BJ (cell line): ENCODE results near the gene ALOX12B. TPM values are rescaled to one million over a fixed set of nuclear protein-coding genes. Genes with fewer than 3 reads are reported as not detected.
A peak's percentile ranks its signal among the peaks of the same experiment; 100 is the strongest.

Experiments
- CTCF ChIA-PET: fragments of 350-600 bp; formaldehyde crosslinking; extraction: SDS; loops from one replicate; lab custom pipeline; 2021; ENCODE audit warnings: antibody characterized with exemption, inconsistent platforms; lab: Yijun Ruan, JAX
- POLR2A ChIA-PET: fragments of 300-600 bp; sonication (Branson Sonifier 250); formaldehyde crosslinking; extraction: SDS; loops from one replicate; lab custom pipeline; 2021; ENCODE audit warnings: antibody characterized with exemption; lab: Charles Lee
- DNase-seq: peaks from one replicate; pipeline ENCODE4 v3.0.0-alpha.2; 2011; ENCODE audit warnings: low read depth
- H3K27me3 ChIP-seq: 2 replicates; pipeline ENCODE4 v1.6.0; 2011; ENCODE audit warnings: low read length; ENCODE audit not compliant: control insufficient read depth, insufficient read depth
- H3K36me3 ChIP-seq: 2 replicates; pipeline ENCODE4 v1.5.1; 2011; ENCODE audit warnings: low read length; ENCODE audit not compliant: control insufficient read depth, insufficient read depth
- H3K4me3 ChIP-seq: 2 replicates; pipeline ENCODE4 v1.5.1; 2011; ENCODE audit warnings: low read depth, mild to moderate bottlenecking, control low read depth, low read length
- polyA plus RNA-seq: library from polyadenylated mRNA; depleted of rRNA; stranded (reverse); fragments of >200 nt; gene quantifications from 2 replicates; pipeline ENCODE4 v1.2.3, GENCODE V29; 2011
- TF ChIP-seq, protein P1 (sequence below): IDR thresholded peaks from 2 replicates; pipeline ENCODE4 v1.5.1; 2011; ENCODE audit warnings: low read depth, mild to moderate bottlenecking, control low read depth, inconsistent platforms, low read length, moderate library complexity; ENCODE audit not compliant: insufficient read depth

The ALOX12B gene
- polyA plus RNA-seq, 1 experiment = not detected

DNA sequence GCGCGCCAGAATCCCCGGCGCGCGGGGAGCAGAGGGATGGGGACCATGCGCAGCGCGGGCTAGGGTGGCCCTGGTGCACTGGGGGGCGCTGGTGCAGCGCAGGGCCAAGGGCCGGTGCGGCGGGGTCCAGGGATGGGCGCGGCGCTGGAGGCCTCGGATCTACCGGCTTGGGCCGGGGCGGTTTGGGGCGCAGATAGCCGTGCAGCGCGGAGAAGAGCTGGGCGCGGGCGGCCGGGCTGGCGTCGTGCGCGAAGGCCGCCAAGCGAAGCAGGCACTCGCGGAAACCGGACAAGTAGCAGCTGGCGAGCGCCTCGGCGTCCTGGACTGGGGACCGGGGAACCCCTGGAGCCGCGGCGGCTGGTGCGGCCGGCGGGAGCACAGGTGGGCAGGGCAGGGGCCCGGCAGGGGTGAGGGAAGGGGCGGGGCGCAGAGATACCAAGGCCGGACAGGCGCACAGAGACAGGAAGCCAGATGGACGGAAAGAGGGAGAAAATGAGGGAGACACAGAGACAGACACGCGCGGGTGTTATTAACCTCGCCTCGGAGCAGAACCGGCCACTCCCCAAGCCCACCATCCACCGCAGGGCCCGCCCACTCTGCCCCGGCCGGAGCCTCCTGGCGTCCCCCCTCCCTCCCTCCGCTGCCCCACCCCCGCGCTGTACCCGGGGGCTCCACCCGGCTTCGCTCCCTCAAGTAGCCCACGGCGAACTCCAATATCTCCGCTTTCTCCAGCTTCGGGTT is 34.3 kb upstream of the ALOX12B start:
- no peaks in the 10 kb centered on the region; the same call in 1 of the 2 replicates for H3K27me3 ChIP-seq
- POLR2A ChIA-PET = no interaction called here
- DNase-seq = no peak
- TF ChIP-seq, protein P1, sequence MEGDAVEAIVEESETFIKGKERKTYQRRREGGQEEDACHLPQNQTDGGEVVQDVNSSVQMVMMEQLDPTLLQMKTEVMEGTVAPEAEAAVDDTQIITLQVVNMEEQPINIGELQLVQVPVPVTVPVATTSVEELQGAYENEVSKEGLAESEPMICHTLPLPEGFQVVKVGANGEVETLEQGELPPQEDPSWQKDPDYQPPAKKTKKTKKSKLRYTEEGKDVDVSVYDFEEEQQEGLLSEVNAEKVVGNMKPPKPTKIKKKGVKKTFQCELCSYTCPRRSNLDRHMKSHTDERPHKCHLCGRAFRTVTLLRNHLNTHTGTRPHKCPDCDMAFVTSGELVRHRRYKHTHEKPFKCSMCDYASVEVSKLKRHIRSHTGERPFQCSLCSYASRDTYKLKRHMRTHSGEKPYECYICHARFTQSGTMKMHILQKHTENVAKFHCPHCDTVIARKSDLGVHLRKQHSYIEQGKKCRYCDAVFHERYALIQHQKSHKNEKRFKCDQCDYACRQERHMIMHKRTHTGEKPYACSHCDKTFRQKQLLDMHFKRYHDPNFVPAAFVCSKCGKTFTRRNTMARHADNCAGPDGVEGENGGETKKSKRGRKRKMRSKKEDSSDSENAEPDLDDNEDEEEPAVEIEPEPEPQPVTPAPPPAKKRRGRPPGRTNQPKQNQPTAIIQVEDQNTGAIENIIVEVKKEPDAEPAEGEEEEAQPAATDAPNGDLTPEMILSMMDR = peak; percentile 34
- no peaks in the 10 kb centered on the region for H3K36me3 ChIP-seq
- peak overlapping the region; percentile 59 for H3K4me3 ChIP-seq
- CTCF ChIA-PET = interaction anchor here (0.7 to 2.4 kb wide), 7 partner anchors 11 to 286 kb away, joined by 3 to 9 read pairs (median 4); no protein-coding TSS in a partner anchor

DNA sequence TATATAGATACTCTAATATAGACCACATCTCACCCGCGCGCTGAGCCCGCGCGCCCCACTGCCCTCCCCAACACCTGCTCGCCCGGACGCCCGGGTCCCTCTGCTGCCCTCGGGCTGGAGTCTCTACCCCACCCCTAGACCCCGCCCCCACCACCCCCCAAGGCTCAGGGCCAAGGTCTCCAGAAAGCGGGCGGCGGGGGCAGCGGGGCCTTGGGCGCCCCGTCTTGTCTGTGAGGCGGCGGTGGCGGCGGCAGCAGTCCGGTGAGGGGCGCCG is 33.8 kb upstream of the ALOX12B start:
- TF ChIP-seq, protein P1 = no peak
- peak overlapping the region; percentile 59 for H3K4me3 ChIP-seq
- ChIA-PET CTCF (interaction anchor here (1.4 to 2.4 kb wide), 3 partner anchors 11 to 180 kb away, joined by 4 to 9 read pairs (median 6); no protein-coding TSS in a partner anchor), POLR2A (no interaction called here)
- H3K36me3 ChIP-seq = no peaks in the 10 kb centered on the region
- peaks cover 4% of the 10 kb centered on the region for H3K27me3 ChIP-seq
- no peak for DNase-seq

DNA sequence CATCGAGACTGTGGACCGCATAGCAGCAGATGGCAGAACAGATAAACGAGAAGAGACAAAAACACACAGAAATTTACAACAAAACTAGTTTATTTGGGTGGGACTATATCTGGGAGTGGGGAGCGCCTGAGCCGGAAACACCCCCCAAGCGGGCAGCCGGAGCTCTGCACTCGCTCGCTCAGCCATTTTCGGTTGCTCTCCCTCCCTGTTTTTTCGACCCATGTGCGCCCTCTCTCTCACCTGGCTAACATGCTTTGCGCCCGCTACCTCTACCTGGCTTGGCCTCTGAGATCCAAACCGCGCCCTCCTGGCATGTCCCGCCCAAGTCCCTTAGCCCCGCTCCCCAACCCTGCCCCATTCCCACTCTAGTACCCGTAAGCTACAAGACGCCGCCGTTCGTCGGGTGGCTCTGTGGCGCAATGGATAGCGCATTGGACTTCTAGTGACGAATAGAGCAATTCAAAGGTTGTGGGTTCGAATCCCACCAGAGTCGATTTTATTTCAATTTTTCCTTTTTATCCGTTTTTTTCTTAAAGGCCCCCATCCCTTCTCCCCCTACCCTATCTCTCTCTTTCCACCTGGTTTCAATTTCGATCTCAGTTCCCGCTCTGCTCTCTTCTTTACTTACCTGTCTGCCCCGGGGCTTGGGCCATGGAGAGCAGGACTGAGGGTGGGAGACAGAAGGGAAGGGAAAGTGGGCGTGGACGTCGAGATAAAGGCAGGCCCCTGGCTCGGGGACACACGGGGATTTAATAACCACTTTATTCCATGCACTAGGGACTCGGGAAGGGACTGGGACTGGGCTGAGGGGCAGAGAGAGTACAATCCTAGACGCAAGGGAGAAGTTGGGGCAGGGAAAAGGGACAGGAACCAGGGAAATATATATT is 33.2 kb upstream of the ALOX12B start:
- ChIA-PET CTCF (interaction anchor here (1.0 to 6.1 kb wide), 19 partner anchors 10 to 315 kb away, joined by 3 to 54 read pairs (median 9); partner anchors contain the start of genes NDEL1 and PER1), POLR2A (no interaction called here)
- H3K36me3 ChIP-seq = no peaks in the 10 kb centered on the region
- TF ChIP-seq, protein P1 = peak; percentile 49
- DNase-seq = no peak
- H3K27me3 ChIP-seq = peaks cover 8% of the 10 kb centered on the region
- peak overlapping the region; percentile 59 for H3K4me3 ChIP-seq

DNA sequence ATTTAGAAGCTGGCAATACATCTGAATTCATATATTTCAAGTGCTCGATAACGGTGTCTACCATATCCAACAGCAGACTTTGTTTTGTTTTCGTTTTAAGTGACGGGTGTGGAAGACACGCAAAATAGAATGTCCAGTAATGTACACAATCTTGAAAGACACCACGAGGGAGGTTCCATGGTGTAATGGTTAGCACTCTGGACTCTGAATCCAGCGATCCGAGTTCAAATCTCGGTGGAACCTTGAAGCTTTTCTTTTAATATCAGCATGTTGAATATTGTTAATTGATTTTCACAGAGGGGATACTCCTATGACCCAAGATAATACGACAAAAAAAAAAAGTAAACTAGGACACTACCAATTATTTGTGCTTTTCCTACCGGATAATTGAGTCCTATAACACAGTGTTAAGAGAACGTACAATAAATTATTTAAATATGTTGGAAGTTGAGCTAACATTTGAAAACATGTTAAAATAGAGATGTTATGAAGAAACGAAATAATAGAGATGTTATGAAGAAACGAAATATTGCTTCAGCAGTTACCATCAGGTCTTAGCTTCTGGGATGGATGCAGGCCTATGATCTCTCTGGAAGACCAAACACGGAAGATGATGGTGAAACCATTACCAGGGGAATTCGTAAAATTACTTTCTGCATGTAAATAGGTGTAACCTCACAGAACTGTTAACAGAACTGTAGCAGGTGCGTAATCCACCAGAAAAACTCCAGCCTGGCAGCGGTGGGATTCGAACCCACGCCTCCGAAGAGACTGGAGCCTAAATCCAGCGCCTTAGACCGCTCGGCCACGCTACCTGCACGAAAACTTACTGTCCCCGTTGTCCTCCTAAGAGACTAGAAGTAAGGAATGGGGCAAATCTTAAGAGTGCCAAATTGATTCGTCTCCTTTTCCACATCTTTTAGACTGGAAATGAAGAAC is 32.3 kb upstream of the ALOX12B start:
- TF ChIP-seq, protein P1 = no peak
- H3K36me3 ChIP-seq = no peaks in the 10 kb centered on the region
- DNase-seq = peak; percentile 68
- ChIA-PET CTCF (interaction anchor here (0.6 to 6.1 kb wide), 40 partner anchors 9 to 1068 kb away, joined by 3 to 54 read pairs (median 4); partner anchors contain the start of genes ALOX12B, AURKB, CTC1 and NDEL1), POLR2A (interaction anchor here (0.6 to 1.1 kb wide), 2 partner anchors 18 to 376 kb away, joined by 3 to 16 read pairs; no protein-coding TSS in a partner anchor)
- peaks cover 11% of the 10 kb centered on the region for H3K27me3 ChIP-seq
- H3K4me3 ChIP-seq = peak overlapping the region; percentile 59
